Natural killer cell (primary cell): Measurements from ENCODE around the gene PKP3. TPM values are rescaled to one million over a fixed set of nuclear protein-coding genes. Genes with fewer than 3 reads are reported as not detected.

Source experiments
- ATAC-seq, 3 donors: fragments of 150-1000 bp in 2 of 3; fragments of 200-7000 bp in 1 of 3; cut with Tn5 transposase; 1 replicate in 1 of 3; 2 replicates in 2 of 3; pipeline ENCODE4 v1.10.0; 2021; ENCODE audit warnings: mild to moderate bottlenecking in 2 of 3, moderate library complexity in 2 of 3
- DNase-seq, 2 donors: peaks; one replicate each; pipeline versions ENCODE4 v3.0.0 to v3.0.0-alpha.2; 2013 to 2021; ENCODE audit warnings: mixed read lengths in 1 of 2
- H3K27ac ChIP-seq: one replicate; pipeline ENCODE4 v1.5.1; 2013; ENCODE audit warnings: mild to moderate bottlenecking, low read length
- H3K27me3 ChIP-seq: one replicate; pipeline ENCODE4 v1.6.1; 2013; ENCODE audit warnings: low read length; ENCODE audit not compliant: control insufficient read depth, insufficient read depth
- H3K36me3 ChIP-seq: one replicate; pipeline ENCODE4 v1.6.1; 2013; ENCODE audit warnings: low read length; ENCODE audit not compliant: control insufficient read depth, insufficient read depth
- H3K4me1 ChIP-seq: one replicate; pipeline ENCODE4 v1.6.1; 2013; ENCODE audit warnings: low read length; ENCODE audit not compliant: control insufficient read depth, insufficient read depth
- H3K4me3 ChIP-seq: one replicate; pipeline ENCODE4 v1.5.1; 2013; ENCODE audit warnings: low read length
- H3K9me3 ChIP-seq: one replicate; pipeline ENCODE4 v1.6.1; 2013; ENCODE audit warnings: low read length; ENCODE audit not compliant: control insufficient read depth, insufficient read depth
- H3K27ac Mint-ChIP-seq, 2 donors: one replicate each; pipeline ENCODE4 v1.8.0; 2022; ENCODE audit warnings: mild to moderate bottlenecking in 2 of 2, mixed read lengths in 2 of 2, moderate library complexity in 1 of 2
- H3K27me3 Mint-ChIP-seq, 2 donors: one replicate each; pipeline ENCODE4 v1.8.0; 2022; ENCODE audit warnings: low read depth in 2 of 2, mixed read lengths in 2 of 2
- H3K36me3 Mint-ChIP-seq: one replicate; pipeline ENCODE4 v1.8.0; 2022; ENCODE audit warnings: mixed read lengths
- H3K4me1 Mint-ChIP-seq, 2 donors: one replicate each; pipeline ENCODE4 v1.8.0; 2022; ENCODE audit warnings: mixed read lengths in 2 of 2
- H3K4me3 Mint-ChIP-seq: one replicate; pipeline ENCODE4 v1.8.0; 2022; ENCODE audit warnings: mild to moderate bottlenecking, moderate library complexity, mixed read lengths
- H3K9me3 Mint-ChIP-seq, 2 donors: one replicate each; pipeline ENCODE4 v1.8.0; 2022; ENCODE audit warnings: mixed read lengths in 2 of 2
- WGBS: methylation state at CpG from one replicate; pipeline ENCODE4 v1.1.7; 2013; ENCODE audit warnings: missing lambda C conversion rate; ENCODE audit not compliant: insufficient coverage; 5-methylcytosine and 5-hydroxymethylcytosine counted together
- intact Hi-C: fragments of 100-400 bp; cut with micrococcal nuclease; formaldehyde crosslinking; loops from one replicate; pipeline ENCODE4 v1.14.2; 2022
- total RNA-seq, 4 donors: library from RNA; stranded (reverse); fragments of 120-200 nt in 1 of 4; gene quantifications; one replicate each; pipeline versions ENCODE4 v1.2.3 to v1.2.4, GENCODE V29; 2013 to 2022
- TF ChIP-seq, protein P1 (sequence below): fragments of 200-600 bp; IDR thresholded peaks from one replicate; pipeline ENCODE4 v1.8.0; 2022; ENCODE audit warnings: antibody characterized with exemption

Gene PKP3
- total RNA-seq, 3 donors from 2014 or later (not counting 1 experiment from before 2014, with no cell fraction given) = 0.29 to 0.56 TPM; not detected in 1

DNA sequence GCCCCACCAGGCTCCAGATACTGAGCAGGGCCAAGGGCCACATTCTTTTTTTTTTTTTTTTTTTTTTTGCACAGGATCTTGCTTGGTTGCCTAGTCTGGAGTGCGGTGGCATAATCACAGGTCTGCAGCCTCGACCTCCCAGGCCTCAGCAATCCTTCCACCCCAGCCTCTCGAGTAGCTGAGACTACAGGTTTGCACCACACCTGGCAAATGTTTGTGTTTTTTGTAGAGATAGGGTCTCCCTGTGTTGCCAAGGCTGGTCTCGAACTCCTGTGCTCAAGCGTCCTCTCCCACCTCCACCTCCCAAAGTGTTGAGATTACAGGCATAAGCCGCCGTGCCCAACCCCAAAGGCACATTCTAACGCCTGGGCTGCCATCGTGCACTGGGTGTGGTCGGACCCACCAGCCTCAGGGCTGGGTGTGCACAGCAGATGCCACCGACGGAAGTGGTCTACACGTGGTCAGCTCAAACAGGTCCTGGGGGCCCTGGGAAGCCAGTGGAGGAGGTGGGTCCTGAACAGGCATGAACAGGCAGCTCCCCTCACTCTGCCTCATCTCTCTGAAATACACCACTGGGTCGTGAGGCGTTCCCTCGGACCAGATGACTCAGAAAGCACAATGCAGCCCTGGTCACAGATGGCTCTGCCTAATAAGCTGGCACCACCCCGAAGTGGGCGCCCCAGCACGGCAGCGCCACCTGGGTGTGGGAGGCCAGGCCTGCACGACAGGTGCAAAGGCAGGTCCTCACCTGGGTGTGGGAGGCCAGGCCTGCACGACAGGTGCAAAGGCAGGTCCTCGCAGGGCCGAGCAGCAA is 29.9 kb upstream of the PKP3 start:
- peaks cover 58% of the 10 kb centered on the region for H3K4me1 ChIP-seq
- peak overlapping the region; percentile 46 for H3K27ac ChIP-seq
- Mint-ChIP-seq H3K36me3 (no peaks in the 10 kb centered on the region), H3K9me3 (no peaks in the 10 kb centered on the region), H3K27me3 (peaks cover 17 to 23% of the 10 kb centered on the region in 2 donors), H3K4me1 (peaks cover 25 to 57% of the 10 kb centered on the region in 2 donors), H3K4me3 (peak overlapping the region; percentile 72), H3K27ac (peak overlapping the region; percentile 81 to 85)
- no peaks in the 10 kb centered on the region for H3K36me3 ChIP-seq
- WGBS = 48% methylated on average over 21 of the region's 24 CpGs
- H3K27me3 ChIP-seq = peaks cover 13% of the 10 kb centered on the region
- no peaks in the 10 kb centered on the region for H3K9me3 ChIP-seq
- intact Hi-C loops = loop anchor here (2.0 kb wide), 1 partner anchor 113 kb away; no protein-coding TSS in a partner anchor
- DNase-seq (peak; percentile 64 to 79), ATAC-seq (peak; percentile 84 to 89 (median 86))
- no peak overlapping the region for H3K4me3 ChIP-seq
- TF ChIP-seq, protein P1, sequence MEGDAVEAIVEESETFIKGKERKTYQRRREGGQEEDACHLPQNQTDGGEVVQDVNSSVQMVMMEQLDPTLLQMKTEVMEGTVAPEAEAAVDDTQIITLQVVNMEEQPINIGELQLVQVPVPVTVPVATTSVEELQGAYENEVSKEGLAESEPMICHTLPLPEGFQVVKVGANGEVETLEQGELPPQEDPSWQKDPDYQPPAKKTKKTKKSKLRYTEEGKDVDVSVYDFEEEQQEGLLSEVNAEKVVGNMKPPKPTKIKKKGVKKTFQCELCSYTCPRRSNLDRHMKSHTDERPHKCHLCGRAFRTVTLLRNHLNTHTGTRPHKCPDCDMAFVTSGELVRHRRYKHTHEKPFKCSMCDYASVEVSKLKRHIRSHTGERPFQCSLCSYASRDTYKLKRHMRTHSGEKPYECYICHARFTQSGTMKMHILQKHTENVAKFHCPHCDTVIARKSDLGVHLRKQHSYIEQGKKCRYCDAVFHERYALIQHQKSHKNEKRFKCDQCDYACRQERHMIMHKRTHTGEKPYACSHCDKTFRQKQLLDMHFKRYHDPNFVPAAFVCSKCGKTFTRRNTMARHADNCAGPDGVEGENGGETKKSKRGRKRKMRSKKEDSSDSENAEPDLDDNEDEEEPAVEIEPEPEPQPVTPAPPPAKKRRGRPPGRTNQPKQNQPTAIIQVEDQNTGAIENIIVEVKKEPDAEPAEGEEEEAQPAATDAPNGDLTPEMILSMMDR = peak; percentile 68

DNA sequence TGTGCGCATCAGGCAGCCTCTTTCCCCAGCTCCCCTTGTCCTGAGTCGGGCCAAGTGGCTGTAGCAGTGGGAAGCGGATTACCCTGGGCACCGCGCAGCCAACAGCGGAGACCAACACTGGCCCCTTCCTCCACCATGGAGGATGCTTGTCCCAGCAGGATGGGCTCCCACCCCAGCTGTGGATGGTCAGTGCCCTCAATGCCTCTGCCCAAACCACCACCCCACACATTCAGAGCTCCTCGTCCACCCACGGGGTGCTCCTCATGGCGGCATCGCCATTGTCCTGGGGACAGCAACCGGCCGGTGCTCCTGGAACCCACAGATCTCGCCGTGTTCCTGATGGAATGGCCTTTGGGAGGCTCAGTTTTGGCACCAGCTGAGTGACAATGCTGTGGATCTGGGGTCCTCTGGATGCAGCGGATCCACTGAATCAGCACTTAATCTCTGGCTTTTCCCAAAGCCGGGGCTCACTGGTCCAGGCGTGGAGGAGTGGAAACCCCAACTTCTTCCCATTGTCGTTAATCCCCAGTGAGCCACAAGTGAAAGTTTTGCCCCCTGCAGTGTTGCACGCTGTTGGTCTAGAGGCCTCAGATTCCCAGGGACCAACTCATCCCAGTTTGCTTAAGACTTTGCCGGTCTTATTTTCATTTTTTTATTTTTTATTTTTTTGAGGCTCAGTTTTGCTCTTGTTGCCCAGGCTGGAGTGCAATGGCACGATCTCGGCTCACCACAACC is 28.9 kb upstream of the PKP3 start:
- no peak overlapping the region for H3K4me3 Mint-ChIP-seq
- H3K4me1 ChIP-seq = peaks cover 51% of the 10 kb centered on the region
- ATAC-seq = no peak
- H3K27me3 ChIP-seq = peaks cover 15% of the 10 kb centered on the region
- H3K9me3 Mint-ChIP-seq = no peaks in the 10 kb centered on the region
- WGBS = 94% methylated on average over 22 of the region's 22 CpGs
- peaks cover 17 to 25% of the 10 kb centered on the region in 2 donors for H3K27me3 Mint-ChIP-seq
- H3K36me3 ChIP-seq = no peaks in the 10 kb centered on the region
- intact Hi-C loops = loop anchor here (2.0 kb wide), 1 partner anchor 114 kb away; no protein-coding TSS in a partner anchor
- H3K4me1 Mint-ChIP-seq = peaks cover 18 to 47% of the 10 kb centered on the region in 2 donors
- TF ChIP-seq, protein P1 = no peak
- H3K27ac Mint-ChIP-seq = peak overlapping the region; percentile 81 to 85
- H3K9me3 ChIP-seq = no peaks in the 10 kb centered on the region
- no peak for DNase-seq
- H3K27ac ChIP-seq = no peak overlapping the region
- H3K4me3 ChIP-seq = no peak overlapping the region
- no peaks in the 10 kb centered on the region for H3K36me3 Mint-ChIP-seq

DNA sequence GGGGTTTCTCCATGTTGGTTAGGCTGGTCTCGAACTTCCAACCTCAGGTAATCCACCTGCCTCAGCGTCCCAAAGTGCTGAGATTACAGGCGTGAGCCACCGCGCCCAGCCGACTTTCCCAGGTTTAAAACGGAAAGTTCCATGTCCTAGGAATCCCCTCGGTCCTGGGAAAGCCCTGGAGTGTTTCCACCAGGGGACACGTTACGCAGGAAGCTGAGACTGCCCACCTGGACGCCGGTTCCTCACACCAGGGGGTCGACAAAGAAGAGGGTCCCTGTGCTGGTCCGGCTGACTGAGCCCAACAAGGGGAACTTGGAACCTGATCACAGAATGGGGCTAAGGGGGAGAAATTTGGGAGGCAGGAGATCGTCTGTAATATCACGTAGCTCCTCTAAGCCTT is 28.2 kb upstream of the PKP3 start:
- Histone ChIP-seq H3K36me3 (no peaks in the 10 kb centered on the region), H3K27ac (no peak overlapping the region), H3K9me3 (no peaks in the 10 kb centered on the region), H3K4me3 (no peak overlapping the region), H3K4me1 (peaks cover 51% of the 10 kb centered on the region), H3K27me3 (peaks cover 21% of the 10 kb centered on the region)
- 86% methylated on average over 14 of the region's 16 CpGs for WGBS
- no peak overlapping the region for H3K4me3 Mint-ChIP-seq
- ATAC-seq = no peak
- TF ChIP-seq, protein P1 = no peak
- H3K36me3 Mint-ChIP-seq = no peaks in the 10 kb centered on the region
- no peak overlapping the region for H3K27ac Mint-ChIP-seq
- H3K9me3 Mint-ChIP-seq = no peaks in the 10 kb centered on the region
- intact Hi-C loops = loop anchor here (2.0 kb wide), 1 partner anchor 115 kb away; no protein-coding TSS in a partner anchor
- H3K27me3 Mint-ChIP-seq = peaks cover 17 to 27% of the 10 kb centered on the region in 2 donors
- peaks cover 18 to 43% of the 10 kb centered on the region in 2 donors for H3K4me1 Mint-ChIP-seq
- no peak for DNase-seq
